HCT116 (cell line): ENCODE results near the gene GRHPR. TPM values are rescaled to one million over a fixed set of nuclear protein-coding genes. Genes with fewer than 3 reads are reported as not detected.
A peak's percentile ranks its signal among the peaks of the same experiment; 100 is the strongest.

Source experiments
- ATAC-seq: fragments of 200-7000 bp; cut with Tn5 transposase; 2 replicates; pipeline ENCODE4 v1.9.1; 2020; ENCODE audit warnings: mild to moderate bottlenecking, moderate library complexity
- BruUV-seq: library from RNA; stranded (reverse); fragments of 400-500 nt; replicated peaks from 2 replicates; lab custom pipeline; 2021; lab: Mats Ljungman, UMichigan
- CTCF ChIA-PET: fragments of 300-600 bp; sonication (Branson Sonifier 250); formaldehyde crosslinking; loops from one replicate; lab custom pipeline; 2021; ENCODE audit warnings: antibody characterized with exemption; lab: Charles Lee
- POLR2A ChIA-PET: fragments of 300-600, 350-600 bp; sonication (Branson Sonifier 250); formaldehyde crosslinking; loops from one replicate; lab custom pipeline; 2021; ENCODE audit warnings: antibody characterized with exemption; lab: Charles Lee
- RAD21 ChIA-PET, 2 experiments: fragments of 300-600 bp; sonication (Branson Sonifier 250); formaldehyde crosslinking; loops; one replicate each; lab custom pipeline; 2023; ENCODE audit warnings: low total read pairs in 2 of 2; ENCODE audit not compliant: uncharacterized antibody in 2 of 2, unreplicated experiment in 2 of 2, low non-redundant PET in 1 of 2; lab: Charles Lee
- DNase-seq: peaks from one replicate; pipeline ENCODE4 v3.0.0-alpha.2; 2010; ENCODE audit warnings: low read depth, low spot score
- H2AFZ ChIP-seq: fragments of 200-600 bp; shearing (Covaris generic), sonication (generic); 2 replicates; pipeline ENCODE4 v1.6.1; 2017; ENCODE audit warnings: low read depth, mixed run types, mixed read lengths, antibody characterized with exemption, low read length; ENCODE audit not compliant: poor library complexity, severe bottlenecking
- H3K27ac ChIP-seq: 2 replicates; pipeline ENCODE4 v1.5.1; 2012; ENCODE audit warnings: low read depth, low read length
- H3K27me3 ChIP-seq: fragments of 200-600 bp; sonication (generic); 2 replicates; pipeline ENCODE4 v1.6.1; 2016; ENCODE audit warnings: mixed run types, low read length, mixed read lengths; ENCODE audit not compliant: insufficient read depth
- H3K36me3 ChIP-seq, 2 experiments: fragments of 200-500 bp in 1 of 2; fragments of 200-600 bp in 1 of 2; sonication (Bioruptor generic) in 1 of 2; sonication (generic) in 1 of 2; 2 replicates each; pipeline versions ENCODE4 v1.5.1 to v1.6.1; 2014 to 2016; ENCODE audit warnings: low read length in 2 of 2, inconsistent platforms in 1 of 2, mixed read lengths in 1 of 2, mixed run types in 1 of 2; ENCODE audit not compliant: insufficient read depth in 2 of 2, control insufficient read depth in 1 of 2
- H3K4me1 ChIP-seq, 2 experiments: fragments of 200-600 bp in 1 of 2; sonication (generic) in 1 of 2; 2 replicates each; pipeline versions ENCODE4 v1.5.1 to v1.6.1; 2012 to 2017; ENCODE audit warnings: low read length in 2 of 2, inconsistent platforms in 1 of 2, mild to moderate bottlenecking in 1 of 2, mixed read lengths in 1 of 2, mixed run types in 1 of 2, moderate library complexity in 1 of 2; ENCODE audit not compliant: insufficient read depth in 2 of 2, control insufficient read depth in 1 of 2
- H3K4me2 ChIP-seq: fragments of 200-600 bp; sonication (generic); 2 replicates; pipeline ENCODE4 v1.6.1; 2017; ENCODE audit warnings: mixed run types, low read length, mixed read lengths
- H3K4me3 ChIP-seq, 2 experiments: fragments of 200-600 bp in 1 of 2; sonication (generic) in 1 of 2; replicated peaks in 1 of 2; 2 replicates each; pipeline ENCODE4 v1.5.1; 2011 to 2016; ENCODE audit warnings: low read length in 2 of 2, control low read depth in 1 of 2, low read depth in 1 of 2, mild to moderate bottlenecking in 1 of 2, mixed read lengths in 1 of 2, mixed run types in 1 of 2
- H3K79me2 ChIP-seq: fragments of 200-600 bp; sonication (generic); 2 replicates; pipeline ENCODE4 v1.6.1; 2017; ENCODE audit warnings: mild to moderate bottlenecking, mixed run types, low read length, moderate library complexity, mixed read lengths; ENCODE audit not compliant: insufficient read depth
- H3K9ac ChIP-seq: fragments of 200-600 bp; sonication (generic); 2 replicates; pipeline ENCODE4 v1.6.1; 2016; ENCODE audit warnings: low read length, mixed read lengths
- H3K9me2 ChIP-seq: fragments of 200-600 bp; sonication (generic), shearing (Covaris generic); 2 replicates; pipeline ENCODE4 v1.6.1; 2017; ENCODE audit warnings: mixed run types, mild to moderate bottlenecking, moderate library complexity; ENCODE audit not compliant: insufficient read depth
- H3K9me3 ChIP-seq, 2 experiments: fragments of 200-500 bp in 1 of 2; fragments of 200-600 bp in 1 of 2; sonication (Bioruptor generic) in 1 of 2; sonication (generic) in 1 of 2; 2 replicates each; pipeline ENCODE4 v1.6.1; 2014 to 2017; ENCODE audit warnings: low read length in 2 of 2, mixed read lengths in 2 of 2, inconsistent platforms in 1 of 2, low read depth in 1 of 2, mild to moderate bottlenecking in 1 of 2, mixed run types in 1 of 2, moderate library complexity in 1 of 2; ENCODE audit not compliant: control insufficient read depth in 1 of 2, insufficient read depth in 1 of 2
- H4K20me1 ChIP-seq: fragments of 200-600 bp; sonication (generic), shearing (Covaris generic); 2 replicates; pipeline ENCODE4 v1.6.1; 2017; ENCODE audit warnings: mixed run types, mild to moderate bottlenecking, moderate library complexity; ENCODE audit not compliant: insufficient read depth
- EGR1 ChIP-seq: IDR thresholded peaks from 2 replicates; pipeline ENCODE4 v1.6.1; 2012; ENCODE audit warnings: low read depth
- ELF1 ChIP-seq: IDR thresholded peaks from 2 replicates; pipeline ENCODE4 v1.6.1; 2012; ENCODE audit warnings: low read depth, borderline replicate concordance
- EZH2 ChIP-seq: fragments of 200-600 bp; sonication (generic); IDR thresholded peaks from 2 replicates; pipeline ENCODE4 v1.6.1; 2017; ENCODE audit warnings: antibody characterized with exemption, mixed run types
- EZH2phosphoT487 ChIP-seq: fragments of 200-600 bp; IDR thresholded peaks from 2 replicates; pipeline ENCODE4 v1.6.1; 2018; ENCODE audit warnings: antibody characterized with exemption, borderline replicate concordance
- JUND ChIP-seq: IDR thresholded peaks from 2 replicates; pipeline ENCODE4 v1.6.1; 2012
- POLR2A ChIP-seq: IDR thresholded peaks from 2 replicates; pipeline ENCODE4 v1.7.0; 2011; ENCODE audit warnings: borderline replicate concordance; ENCODE audit not compliant: insufficient read depth, insufficient read length; ENCODE audit errors: extremely low read depth
- POLR2AphosphoS5 ChIP-seq: IDR thresholded peaks from 2 replicates; pipeline ENCODE4 v1.6.1; 2011; ENCODE audit warnings: mild to moderate bottlenecking, low read depth, low read length, moderate library complexity
- RAD21 ChIP-seq: IDR thresholded peaks from 2 replicates; pipeline ENCODE4 v1.6.1; 2012; ENCODE audit warnings: low read depth, mild to moderate bottlenecking
- TCF7L2 ChIP-seq: IDR thresholded peaks from 2 replicates; pipeline ENCODE4 v1.7.0; 2011; ENCODE audit warnings: borderline replicate concordance, inconsistent platforms; ENCODE audit not compliant: insufficient read depth, insufficient read length; ENCODE audit errors: extremely low read depth
- YY1 ChIP-seq: IDR thresholded peaks from 2 replicates; pipeline ENCODE4 v1.6.1; 2011; ENCODE audit warnings: low read length, low read depth, moderate library complexity, mild to moderate bottlenecking; ENCODE audit not compliant: insufficient replicate concordance; ENCODE audit errors: extremely low read depth
- ZFX ChIP-seq: fragments of 450-650 bp; IDR thresholded peaks from 2 replicates; pipeline ENCODE4 v1.6.1; 2017
- intact Hi-C: fragments of 100-400 bp; cut with micrococcal nuclease; formaldehyde crosslinking; loops from 2 replicates; pipeline ENCODE4 v1.10.0; 2022
- total RNA-seq: library from RNA; stranded (reverse); gene quantifications from one replicate; pipeline ENCODE4 v1.2.1, GENCODE V29; 2021; ENCODE audit not compliant: unreplicated experiment
- TF ChIP-seq, protein P1 (sequence below): IDR thresholded peaks from 2 replicates; pipeline ENCODE4 v1.6.1; 2012

Gene GRHPR
- total RNA-seq, 1 experiment from 2014 or later, result 106 TPM

GRCh38 chr9:37464426-37465248 is 42.1 kb downstream of the GRHPR start:
- ChIA-PET POLR2A (interaction anchor here (0.5 to 2.2 kb wide), 6 partner anchors 10 to 1227 kb away, joined by 3 to 16 read pairs (median 4); partner anchors contain the start of gene POLR1E), RAD21 (no interaction called here), CTCF (no interaction called here)
- Histone ChIP-seq H3K9me2 (no peaks in the 10 kb centered on the region), H3K4me3 (peak overlapping the region; percentile 72 to 96), H3K9me3 (no peaks in the 10 kb centered on the region), H3K4me2 (peak overlapping the region; percentile 86), H3K27ac (peak overlapping the region; percentile 87), H3K4me1 (peaks cover 10 to 32% of the 10 kb centered on the region in 2 experiments), H3K79me2 (peaks cover 76% of the 10 kb centered on the region), H3K36me3 (no peaks in the 10 kb centered on the region; a peak in 1 of 4 replicates), H2AFZ (no peak overlapping the region), H3K27me3 (no peaks in the 10 kb centered on the region), H3K9ac (peak overlapping the region; percentile 88), H4K20me1 (peaks cover 11% of the 10 kb centered on the region; the same call in 1 of the 2 replicates)
- TSS peak; percentile 33 for BruUV-seq
- peak; percentile 45 for ATAC-seq
- TF ChIP-seq EZH2phosphoT487 (no peak), JUND (no peak), ZFX (peak; percentile 58; the same call in 1 of the 2 replicates), POLR2A (peak; percentile 26)
- intact Hi-C loops, result no loop called here
- DNase-seq, result no peak

DNA sequence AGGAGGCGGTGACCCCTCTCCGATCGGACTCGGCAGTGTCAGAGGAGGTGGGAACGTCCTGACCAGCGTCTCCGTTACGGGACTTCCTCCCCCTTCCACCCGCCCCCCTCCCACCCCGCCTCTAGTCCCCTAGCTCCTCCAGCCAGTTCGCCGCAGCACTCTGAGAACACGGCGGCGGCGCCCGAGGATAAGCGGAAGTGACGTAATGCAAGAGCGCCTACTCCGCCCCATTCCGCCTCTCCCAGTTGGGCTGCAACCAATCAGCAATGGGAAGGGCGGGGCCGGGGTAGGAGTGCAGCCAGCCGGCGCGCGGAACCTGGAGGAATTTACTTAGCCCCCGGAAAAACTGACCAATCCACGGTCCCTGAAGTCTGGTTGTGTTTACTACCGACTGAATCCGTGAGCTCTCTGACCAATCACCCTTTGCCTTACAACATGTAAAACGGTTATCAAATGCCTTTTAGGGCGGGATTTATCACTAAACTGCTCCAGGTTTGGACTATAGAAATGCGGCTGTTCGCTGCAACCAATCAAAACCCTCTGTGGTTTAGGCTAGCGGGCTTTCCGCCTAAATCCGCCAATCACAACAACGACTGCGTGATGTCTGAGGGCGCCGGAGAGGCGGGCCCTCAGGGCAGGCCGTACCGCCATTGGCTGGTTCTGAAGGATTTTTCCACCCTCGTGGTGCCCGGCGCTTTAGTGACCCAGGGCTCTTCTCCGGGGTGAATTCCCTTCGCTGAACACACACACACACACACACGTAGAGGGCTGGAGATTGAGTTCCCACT is 42.9 kb downstream of the GRHPR start, which contains the start of gene ZBTB5:
Gene ZBTB5 (minus strand): TSS at position 202 of the 788 bp plus-strand sequence. CDS start 22,899 bp downstream, outside the sequence.
- ChIA-PET CTCF (no interaction called here), RAD21 (no interaction called here), POLR2A (interaction anchor here (0.9 to 2.2 kb wide), 5 partner anchors 11 to 1226 kb away, joined by 3 to 16 read pairs (median 5); partner anchors contain the start of gene POLR1E)
- H3K4me2 ChIP-seq, result peak within 1 kb of the TSS; percentile 92
- H3K9me3 ChIP-seq, result no peaks in the 10 kb centered on the region
- H3K9ac ChIP-seq, result peak within 1 kb of the TSS; percentile 88
- TF ChIP-seq EZH2, result no peak
- no peak for TF ChIP-seq RAD21
- no peak for TF ChIP-seq EGR1
- TF ChIP-seq, protein P1, sequence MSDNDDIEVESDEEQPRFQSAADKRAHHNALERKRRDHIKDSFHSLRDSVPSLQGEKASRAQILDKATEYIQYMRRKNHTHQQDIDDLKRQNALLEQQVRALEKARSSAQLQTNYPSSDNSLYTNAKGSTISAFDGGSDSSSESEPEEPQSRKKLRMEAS, result no peak
- TF ChIP-seq YY1, result peak; percentile 21
- peak; percentile 68; the same call in 1 of the 2 replicates for TF ChIP-seq POLR2AphosphoS5
- TF ChIP-seq TCF7L2, result peak; percentile 46
- no peak for TF ChIP-seq ZFX
- no peak for TF ChIP-seq ELF1
- peak; percentile 99 for DNase-seq
- H3K4me3 ChIP-seq, result peak within 1 kb of the TSS; percentile 72 to 96
- peak; percentile 76 for ATAC-seq
- H3K9me2 ChIP-seq, result no peaks in the 10 kb centered on the region
- H3K27ac ChIP-seq, result peak within 1 kb of the TSS; percentile 87
- peaks cover 13 to 36% of the 10 kb centered on the region in 2 experiments for H3K4me1 ChIP-seq
- intact Hi-C loops, result no loop called here
- H3K79me2 ChIP-seq, result peaks cover 68% of the 10 kb centered on the region
- no peaks in the 10 kb centered on the region for H3K27me3 ChIP-seq
- no peak within 1 kb of the TSS for H2AFZ ChIP-seq
- H4K20me1 ChIP-seq, result peaks cover 11% of the 10 kb centered on the region; the same call in 1 of the 2 replicates
- no TSS peak for BruUV-seq
- H3K36me3 ChIP-seq, result no peaks in the 10 kb centered on the region; a peak in 1 of 4 replicates
